GM18502 (cell line): ENCODE results near the gene CTSF.
"Not testable (repeated sequence)": the region's sequence is repeated elsewhere in the genome, so short reads cannot be mapped to it uniquely, and the experiment has no call there.

ENCODE experiments used
- ATAC-seq: cut with Tn5 transposase; IDR thresholded peaks from one replicate; pipeline ENCODE4 v1.9.1; 2021; ENCODE audit warnings: mild to moderate bottlenecking; ENCODE audit not compliant: unreplicated experiment, poor library complexity

The CTSF gene

GRCh38 chr11:66540598-66540997 is 27.8 kb downstream of the CTSF start:
- not testable (repeated sequence) for ATAC-seq

GRCh38 chr11:66539870-66540213 is 28.6 kb downstream of the CTSF start:
- ATAC-seq = no peak

GRCh38 chr11:66539170-66539869 is 29.1 kb downstream of the CTSF start:
- no peak for ATAC-seq

- ATAC-seq = no peak
These were observed 35.6 kb downstream of the CTSF start for GRCh38 chr11:66532784-66533183.

- ATAC-seq = no peak
These were observed 36.6 kb downstream of the CTSF start for GRCh38 chr11:66531841-66532240.

GRCh38 chr11:66530927-66531709 is 37.3 kb downstream of the CTSF start:
- no peak for ATAC-seq

GRCh38 chr11:66529655-66530054 is 38.8 kb downstream of the CTSF start:
- no peak for ATAC-seq

- no peak for ATAC-seq
These were observed 39.3 kb downstream of the CTSF start for GRCh38 chr11:66529069-66529468.

GRCh38 chr11:66524304-66525040 is 43.9 kb downstream of the CTSF start:
- no peak for ATAC-seq

GRCh38 chr11:66523611-66524010 is 44.8 kb downstream of the CTSF start:
- no peak for ATAC-seq
